ENCODE data around the gene RHBDD2.
"Not testable (repeated sequence)": the region's sequence is repeated elsewhere in the genome, so short reads cannot be mapped to it uniquely, and the experiment has no call there.

Gene RHBDD2

DNA sequence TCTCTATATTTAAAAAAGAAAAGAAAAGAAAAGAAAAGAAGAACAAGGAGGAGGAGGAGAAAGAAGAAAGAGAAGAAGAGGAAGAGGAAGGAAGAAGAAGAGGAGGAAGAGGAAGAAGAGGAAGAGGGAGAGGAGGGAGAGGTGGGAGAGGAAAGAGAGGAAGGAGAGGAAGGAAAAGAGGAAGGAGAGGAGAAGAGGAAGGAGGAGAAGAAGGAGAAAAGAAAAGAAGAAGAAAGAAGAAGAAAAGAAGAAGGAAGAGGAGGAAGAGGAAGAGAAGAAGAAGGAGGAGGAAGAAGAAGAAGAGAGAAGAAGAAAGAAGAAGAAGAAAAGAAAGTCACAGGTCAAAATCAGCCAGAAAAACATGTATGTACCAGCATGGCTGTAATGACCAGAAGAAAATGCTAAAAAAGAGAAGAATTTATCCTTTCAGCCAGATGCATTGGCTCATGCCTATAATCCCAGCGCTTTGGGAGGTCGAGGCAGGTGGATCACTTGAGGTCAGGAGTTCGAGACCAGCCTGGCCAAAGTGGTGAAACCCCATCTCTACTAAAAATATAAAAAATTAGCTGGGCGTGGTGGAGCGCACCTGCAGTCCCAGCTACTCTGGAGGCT, 30.8 kb downstream of the RHBDD2 start:
- no peak for DNase-seq
- intact Hi-C loops (cut with DNase I) = no loop called here

DNA sequence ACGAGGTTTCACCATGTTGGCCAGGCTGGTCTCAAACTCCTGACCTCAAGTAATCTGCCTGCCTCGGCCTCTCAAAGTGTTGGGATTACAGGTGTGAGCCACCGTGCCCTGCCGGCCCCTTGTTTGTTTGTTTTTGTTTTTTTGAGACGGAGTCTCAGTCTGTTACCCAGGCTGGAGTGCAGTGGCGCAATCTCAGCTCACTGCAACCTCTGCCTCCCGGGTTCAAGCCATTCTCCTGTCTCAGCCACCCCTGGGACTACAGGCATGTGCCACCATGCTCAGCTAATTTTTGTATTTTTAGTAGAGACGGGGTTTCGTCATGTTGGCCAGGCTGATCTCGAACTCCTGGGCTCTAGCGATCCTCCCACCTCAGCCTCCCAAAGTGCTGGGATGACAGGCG, 32.4 kb downstream of the RHBDD2 start:
- DNase-seq; intact Hi-C loops (cut with DNase I): not testable (repeated sequence)

DNA sequence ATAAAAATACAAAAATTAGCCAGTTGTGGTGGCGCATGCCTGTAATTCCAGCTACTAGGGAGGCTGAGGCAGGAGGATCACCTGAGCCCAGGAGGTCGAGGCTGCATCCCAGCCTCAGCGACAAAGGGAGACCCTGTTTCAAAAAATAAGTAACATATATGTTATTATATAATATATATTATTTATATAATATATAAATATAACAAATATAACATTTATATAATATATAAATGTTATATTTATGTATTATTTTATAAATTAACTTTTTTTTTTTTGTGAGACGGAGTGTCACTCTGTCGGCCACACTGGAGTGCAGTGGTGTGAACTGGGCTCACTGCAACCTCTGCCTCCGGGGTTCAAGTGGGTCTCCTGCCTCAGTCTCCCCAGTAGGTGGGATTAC, 34.6 kb downstream of the RHBDD2 start:
- DNase-seq = no peak
- intact Hi-C loops (cut with DNase I) = no loop called here

DNA sequence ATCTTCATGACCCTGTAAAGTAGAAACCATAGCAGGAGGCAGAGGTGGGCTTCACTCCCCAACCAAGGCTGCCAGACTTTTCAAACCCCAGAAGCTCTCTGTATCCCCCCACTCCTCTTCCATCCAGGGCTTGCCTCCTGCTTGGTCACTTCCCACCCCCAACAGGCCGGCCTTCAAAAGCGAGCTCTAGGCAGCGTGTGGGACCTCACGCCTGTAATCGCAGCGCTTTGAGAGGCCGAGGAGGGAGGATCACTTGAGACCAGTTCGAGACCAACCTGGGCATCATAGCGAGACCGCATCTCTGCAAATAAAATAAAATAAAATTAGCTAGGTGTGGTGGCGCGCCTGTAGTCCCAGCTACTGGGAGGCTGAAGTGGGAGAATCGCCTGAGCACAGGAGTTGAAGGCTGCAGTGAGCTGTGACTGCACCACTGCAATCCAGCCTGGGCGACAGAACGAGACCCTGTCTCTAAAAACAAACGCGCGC, 35.4 kb downstream of the RHBDD2 start:
- intact Hi-C loops (cut with DNase I) = no loop called here
- peak in 7 of 42 donors; percentile 11 to 46 (median 19) for DNase-seq

DNA sequence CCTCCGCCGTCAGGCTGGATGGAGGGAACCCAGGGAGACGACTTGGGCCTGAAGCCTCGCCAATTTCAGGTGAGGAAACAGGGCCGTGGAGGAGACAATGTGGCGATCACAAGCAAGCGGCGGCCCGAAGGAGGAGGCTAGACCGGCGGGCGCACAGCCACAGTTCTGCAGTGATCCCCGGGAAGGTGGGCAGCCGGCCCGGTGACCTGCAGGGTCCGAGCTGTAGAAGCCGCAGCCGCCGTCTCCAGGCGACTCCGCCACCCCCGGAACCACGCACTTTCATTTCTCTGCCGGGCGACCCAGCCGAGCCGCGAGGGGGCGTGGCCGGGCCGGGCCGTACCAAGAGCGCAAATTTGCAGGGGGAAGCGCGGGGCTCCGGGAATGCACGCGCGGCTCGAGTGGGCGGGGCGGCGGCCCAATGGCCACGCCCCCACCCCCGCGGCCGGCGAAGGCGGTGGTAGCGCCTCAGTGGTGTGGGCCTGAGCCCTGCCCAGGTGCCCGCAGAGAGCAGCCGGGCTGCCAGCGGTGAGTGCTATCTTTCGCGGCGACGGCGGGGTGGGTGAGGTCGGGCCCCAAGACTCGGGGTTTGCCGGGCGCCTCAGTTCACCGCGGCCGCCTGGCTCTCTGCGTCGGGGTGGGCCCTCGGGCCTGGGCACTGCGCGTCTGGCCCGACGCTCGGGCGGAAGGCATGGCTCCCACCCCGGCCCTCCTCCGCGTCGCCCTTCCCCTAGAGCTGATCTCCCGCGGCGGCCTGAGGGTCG, 36.0 kb downstream of the RHBDD2 start, which contains the start of gene POR:
Gene POR (plus strand): TSS at position 501 of the 761 bp plus-strand sequence. CDS start 38,847 bp downstream, outside the sequence.
- intact Hi-C loops (cut with DNase I) = loop anchor here (5.0 kb wide), 1 partner anchor 38 kb away; the partner anchor contains the start of gene RHBDD2
- DNase-seq = peak; percentile 91 to 100 (median 97)

DNA sequence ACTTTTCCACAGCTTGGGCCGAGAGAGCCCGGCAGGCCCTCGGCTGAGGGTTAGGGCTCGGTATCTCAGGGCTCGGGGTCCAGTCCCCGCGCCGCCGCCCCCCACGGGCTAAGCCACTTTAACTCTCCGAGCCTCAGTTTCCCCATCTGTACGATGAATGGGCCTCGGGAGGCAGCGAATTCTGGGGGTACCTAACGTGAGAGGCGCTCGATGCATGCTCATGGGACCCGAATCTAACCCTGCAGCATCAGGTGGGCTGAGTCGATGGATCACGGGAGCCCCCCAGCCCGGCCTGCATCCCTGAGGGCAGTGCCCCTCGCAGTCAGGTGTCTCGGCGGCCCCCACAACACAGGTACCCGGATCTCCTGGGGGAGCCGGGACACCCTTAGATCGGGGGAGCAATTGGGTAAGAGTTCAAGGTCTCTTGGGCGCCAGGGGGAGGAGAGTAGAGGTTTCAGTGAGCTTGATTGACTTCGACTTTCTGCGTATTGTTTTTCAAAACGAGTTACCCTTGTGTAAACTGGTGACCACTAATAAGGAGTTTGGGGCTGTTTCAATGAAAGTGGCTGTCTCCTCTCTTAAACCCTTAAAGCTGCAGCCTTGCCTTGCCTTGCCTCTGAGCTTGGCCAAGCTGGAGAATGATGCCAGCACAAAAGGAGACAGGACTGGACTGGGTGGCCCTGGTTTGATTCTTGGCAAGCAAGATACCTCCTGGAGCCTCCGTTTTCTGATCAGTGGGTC, 36.8 kb downstream of the RHBDD2 start:
- peak in 28 of 42 donors; percentile 3 to 50 (median 25) for DNase-seq

DNA sequence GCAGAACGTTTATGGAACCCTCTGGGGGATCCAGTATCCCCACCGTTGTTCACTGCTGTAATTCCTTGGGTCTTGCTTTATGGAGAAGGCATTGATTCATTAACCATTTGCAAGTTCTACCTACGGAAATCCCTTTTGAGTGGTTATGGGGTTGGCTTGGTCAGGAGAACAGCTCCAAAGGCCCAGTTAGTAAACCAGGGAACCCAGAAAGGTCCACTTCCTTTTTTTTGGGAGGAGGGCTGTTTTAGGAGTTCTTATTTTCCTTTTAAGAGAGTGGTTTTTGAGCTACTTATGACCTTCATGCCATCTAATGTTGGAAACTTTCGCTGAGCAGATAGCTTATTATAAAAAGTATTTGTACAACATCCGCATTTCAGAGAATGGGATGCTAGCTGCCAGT, 37.4 kb downstream of the RHBDD2 start:
- intact Hi-C loops (cut with DNase I) = loop anchor here (5.0 kb wide), 1 partner anchor 39 kb away; the partner anchor contains the start of gene RHBDD2

More for the DNA sequence above, 36.8 kb downstream of the RHBDD2 start:
- intact Hi-C loops (cut with DNase I) = loop anchor here (5.0 kb wide), 1 partner anchor 38 kb away; the partner anchor contains the start of gene RHBDD2

DNA sequence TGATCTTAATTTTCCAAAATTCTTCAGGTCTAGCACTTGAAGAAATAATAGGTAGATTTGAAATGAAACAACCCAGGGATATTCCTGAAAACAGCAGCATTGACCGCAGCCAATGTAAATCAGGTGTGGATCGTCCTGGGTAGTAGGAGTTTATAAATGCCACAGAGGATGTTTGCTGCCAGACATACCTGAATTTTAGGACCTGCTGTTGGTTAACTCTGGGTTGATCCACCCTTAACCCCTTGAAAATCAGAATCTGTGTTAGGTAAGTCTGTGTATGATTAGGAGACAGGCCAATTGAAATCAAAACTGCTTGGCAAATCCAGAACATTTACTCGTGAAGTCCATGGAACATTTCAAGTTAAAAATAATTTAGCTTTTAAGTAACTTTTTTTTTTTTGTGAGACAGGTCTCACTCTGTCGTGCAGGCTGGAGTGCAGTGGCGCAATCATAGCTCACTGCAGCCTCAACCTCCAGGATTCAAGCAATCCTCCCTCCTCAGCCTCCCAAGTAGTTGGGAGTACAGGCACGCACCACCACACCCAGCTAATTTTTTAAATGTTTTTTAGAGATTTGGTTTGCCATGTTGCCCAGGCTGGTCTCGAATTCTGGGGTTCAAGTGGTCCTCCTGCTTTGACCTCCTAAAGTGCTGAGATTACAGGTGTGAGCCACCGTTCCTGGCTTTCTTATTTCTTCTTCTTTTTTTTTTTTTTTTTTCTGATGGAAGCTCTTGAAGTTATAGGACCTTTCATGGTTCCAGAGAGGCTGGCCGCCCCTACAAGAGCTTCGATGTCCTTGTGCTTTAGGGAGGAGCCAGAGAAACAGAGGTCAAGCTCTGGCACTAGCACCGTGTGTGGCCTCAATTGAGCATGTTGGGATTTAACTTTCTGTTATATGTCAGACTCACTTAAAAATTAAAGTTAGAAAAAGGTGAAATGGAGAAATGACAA, 38.1 kb downstream of the RHBDD2 start:
- intact Hi-C loops (cut with DNase I) = loop anchor here (5.0 kb wide), 1 partner anchor 40 kb away; the partner anchor contains the start of gene RHBDD2
- DNase-seq = no peak

More for the DNA sequence above, 37.4 kb downstream of the RHBDD2 start:
- DNase-seq = no peak

DNA sequence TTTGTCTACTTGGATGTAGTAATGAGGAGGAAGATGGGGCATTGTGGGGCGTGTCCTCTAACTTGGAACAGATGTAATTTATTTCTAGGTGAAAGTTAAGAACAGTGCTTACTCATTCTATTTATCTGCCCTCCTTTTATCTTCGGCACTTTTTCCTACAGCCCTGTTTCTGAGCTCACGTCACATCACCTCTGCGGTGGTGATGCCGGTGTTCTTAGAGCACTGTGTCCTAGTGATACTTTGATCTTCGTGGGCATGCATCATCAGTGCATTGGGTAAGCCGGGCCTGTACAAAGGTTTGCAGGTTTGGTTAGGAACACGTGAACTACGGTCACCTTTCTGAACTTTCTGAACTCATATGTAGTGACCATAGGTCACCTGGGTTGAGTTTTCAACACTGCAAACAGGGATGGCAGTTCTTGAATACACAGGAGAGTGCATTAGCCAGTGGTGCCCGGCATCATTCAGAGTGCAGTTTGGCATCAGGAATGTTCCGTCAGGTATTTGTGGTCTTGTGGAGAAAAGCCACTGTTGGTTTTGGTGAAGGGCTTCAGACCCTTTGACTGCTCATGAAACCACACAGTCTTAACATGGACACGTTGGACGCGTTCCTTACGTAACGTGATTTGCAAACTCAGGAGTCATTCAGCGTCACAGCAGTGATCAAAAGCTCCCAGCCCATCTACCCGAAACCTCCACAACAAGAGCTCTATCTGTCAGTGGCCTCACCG, 41.8 kb downstream of the RHBDD2 start:
- intact Hi-C loops (cut with DNase I) = no loop called here
- DNase-seq = no peak

DNA sequence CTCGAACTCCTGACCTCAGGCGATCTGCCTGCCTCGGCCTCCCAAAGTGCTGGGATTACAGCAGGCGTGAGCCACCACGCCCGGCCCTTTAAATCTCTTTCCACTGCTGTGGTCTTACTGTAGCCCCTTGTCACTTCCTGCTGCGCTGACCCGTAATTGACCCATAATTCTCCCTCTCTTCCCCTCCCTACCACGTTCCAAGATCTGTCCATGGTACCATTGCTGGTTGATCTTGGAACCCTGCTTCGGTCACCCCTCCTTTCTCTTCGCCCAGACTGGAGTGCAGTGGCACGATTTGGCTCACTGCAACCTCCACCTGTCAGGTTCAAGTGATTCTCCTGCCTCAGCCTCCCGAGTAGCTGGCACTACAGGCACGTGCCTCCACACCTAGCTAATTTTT, 42.6 kb downstream of the RHBDD2 start:
- no peak for DNase-seq
- intact Hi-C loops (cut with DNase I) = no loop called here

DNA sequence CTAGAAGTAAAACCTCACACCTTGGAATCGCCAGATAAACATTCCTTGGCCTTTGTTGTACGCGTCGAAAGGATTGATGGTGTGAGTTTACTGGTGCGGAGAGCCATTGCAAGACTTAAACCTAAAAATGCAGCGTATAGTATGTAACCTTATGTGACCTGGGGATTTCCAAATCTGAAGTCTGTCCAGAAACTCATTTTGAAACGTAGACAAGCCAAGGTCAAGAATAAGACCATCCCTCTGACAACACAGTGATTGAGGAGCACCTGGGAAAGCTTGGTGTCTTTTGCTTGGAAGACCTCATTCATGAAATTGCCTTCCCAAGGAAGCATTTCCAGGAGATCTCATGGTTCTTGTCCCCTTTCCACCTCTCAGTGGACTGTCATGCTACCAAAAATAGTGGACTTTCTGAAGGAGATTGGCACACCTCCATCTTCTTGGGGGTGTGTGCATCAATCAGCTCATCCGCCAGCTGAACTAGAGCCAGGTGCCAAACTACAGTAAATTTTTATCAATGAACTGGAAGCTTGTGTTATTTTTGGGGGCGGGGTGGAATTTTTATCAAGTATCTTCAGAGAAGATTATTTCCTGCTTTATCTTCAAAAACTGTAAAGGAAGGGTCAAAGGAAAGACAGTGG, 44.3 kb downstream of the RHBDD2 start:
- intact Hi-C loops (cut with DNase I) = no loop called here
- no peak for DNase-seq

DNA sequence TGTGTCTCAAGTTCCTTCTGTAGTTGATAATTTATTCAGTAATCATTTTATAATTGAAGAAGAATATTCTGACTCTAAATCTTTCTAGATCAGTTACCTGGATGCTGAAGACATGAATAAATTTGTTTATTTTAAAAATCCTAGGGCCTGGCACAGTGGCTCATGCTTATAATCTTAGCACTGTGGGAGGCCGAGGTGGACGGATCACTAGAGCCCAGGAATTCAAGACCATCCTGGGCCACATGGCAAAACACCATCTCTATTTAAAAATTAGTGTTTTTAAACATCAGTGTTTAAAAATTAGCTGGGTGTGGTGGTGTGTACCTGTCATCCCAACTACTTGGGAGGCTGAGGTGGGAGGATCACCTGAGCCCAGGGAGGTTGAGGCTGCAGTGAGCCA, 45.4 kb downstream of the RHBDD2 start:
- no peak for DNase-seq
- intact Hi-C loops (cut with DNase I) = no loop called here

DNA sequence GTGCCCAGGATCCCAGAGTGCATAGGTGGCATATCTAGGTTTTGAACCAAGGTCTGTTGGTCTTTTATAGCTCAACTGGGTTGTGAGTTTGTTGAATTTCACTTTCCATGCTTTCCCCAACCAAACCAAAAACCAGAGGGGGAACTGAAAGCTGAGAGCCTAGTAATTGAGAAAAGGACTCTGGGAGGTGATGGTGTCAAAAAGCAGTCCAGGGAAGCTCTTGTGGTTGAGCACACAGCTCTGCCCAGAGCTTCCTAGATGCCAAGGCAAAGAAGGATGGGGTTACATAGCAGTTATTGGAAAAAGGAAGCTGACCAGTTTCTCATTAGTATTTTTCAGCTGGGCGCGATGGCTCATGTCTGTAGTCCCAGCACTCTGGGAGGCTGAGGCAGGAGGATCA, 46.1 kb downstream of the RHBDD2 start:
- intact Hi-C loops (cut with DNase I) = no loop called here
- no peak for DNase-seq

DNA sequence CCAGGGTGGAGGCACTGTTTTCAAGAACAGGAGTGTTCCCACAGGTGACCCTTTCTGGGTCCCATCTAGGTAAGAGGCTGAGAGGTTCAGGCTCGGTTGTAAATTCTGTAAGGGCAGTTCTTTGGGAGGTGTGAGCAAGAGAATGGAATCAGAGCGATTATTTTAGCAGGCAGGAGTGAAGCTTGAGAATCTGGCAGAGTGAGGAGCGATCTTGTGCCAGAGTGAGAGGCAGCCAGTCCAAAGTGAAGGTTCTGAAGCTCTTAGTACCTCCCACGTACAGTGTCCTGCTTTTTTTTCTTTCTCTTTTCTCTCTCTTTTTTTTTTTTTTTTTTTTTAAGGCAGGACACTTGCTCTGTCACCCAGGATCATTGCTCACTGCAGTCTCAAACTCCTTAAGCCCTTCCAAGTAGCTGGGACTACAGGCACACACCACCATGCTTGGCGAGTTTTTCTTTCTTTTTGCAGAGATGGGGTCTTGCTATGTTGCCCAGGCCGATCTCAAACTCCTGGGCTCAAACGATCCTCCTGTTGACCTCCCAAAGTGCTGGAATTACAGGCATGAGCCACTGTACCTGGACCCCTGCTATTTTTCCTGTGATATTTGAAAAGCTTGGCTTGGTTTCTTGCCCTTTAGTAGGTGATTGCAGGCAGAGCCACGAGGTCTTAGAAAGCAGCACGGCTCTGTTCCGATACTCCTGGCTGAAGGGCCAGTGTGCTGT, 47.0 kb downstream of the RHBDD2 start:
- DNase-seq = no peak
- intact Hi-C loops (cut with DNase I) = no loop called here

DNA sequence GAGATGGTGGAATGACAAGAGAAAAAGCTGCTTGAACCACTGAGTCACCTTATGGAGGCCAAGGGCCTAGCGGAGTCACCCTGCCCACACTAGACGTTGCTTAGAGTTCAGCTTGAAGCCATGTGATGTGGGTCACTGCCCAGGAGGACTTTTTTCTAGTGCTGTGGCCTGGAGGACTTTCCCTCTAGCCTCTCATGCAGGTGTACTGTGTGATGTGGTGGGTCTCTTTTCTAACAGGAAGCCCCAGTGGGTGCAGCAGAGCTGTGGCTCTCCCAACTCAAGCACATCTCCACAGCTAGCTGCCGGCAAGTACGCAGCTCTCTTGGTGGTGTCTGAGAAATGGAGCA, 49.7 kb downstream of the RHBDD2 start:
- intact Hi-C loops (cut with DNase I) = no loop called here
- DNase-seq = no peak

DNA sequence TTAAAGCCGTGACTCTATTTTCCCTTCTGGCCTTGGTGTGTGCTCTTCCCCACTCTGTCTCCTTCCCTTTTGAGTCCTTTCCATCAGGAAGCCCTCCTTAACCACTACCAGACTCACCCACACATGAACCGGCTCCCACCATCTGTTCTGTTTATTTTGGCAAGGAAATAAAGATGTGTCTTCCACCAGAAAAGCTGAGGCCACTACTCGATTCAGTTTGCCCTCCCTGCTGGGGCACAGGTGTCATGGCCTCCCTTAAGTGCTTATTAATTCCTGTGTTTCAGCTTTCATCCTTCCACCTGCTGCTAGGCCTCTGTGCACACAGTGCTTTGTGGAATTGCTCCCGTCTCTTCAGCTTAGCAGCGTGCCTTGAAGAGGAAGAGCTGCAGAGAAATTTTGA, 52.8 kb downstream of the RHBDD2 start:
- no peak for DNase-seq
- intact Hi-C loops (cut with DNase I) = no loop called here

Measured in head of caudate nucleus (tissue), 42 donors.